WTC11 (cell line): ENCODE results near the gene WNT10A.

Experiments
- FOXP1 ChIP-seq: sonication (generic); formaldehyde crosslinking; IDR thresholded peaks from 2 replicates; pipeline ENCODE4 v1.8.0; 2022; ENCODE audit warnings: missing genetic modification reagents, mild to moderate bottlenecking, moderate library complexity, borderline replicate concordance
- JUN ChIP-seq: sonication (generic); formaldehyde crosslinking; IDR thresholded peaks from 2 replicates; pipeline ENCODE4 v1.8.0; 2023; ENCODE audit warnings: mild to moderate bottlenecking, missing genetic modification reagents
- NFYB ChIP-seq: sonication (generic); formaldehyde crosslinking; conservative IDR thresholded peaks from 2 replicates; pipeline ENCODE4 v1.8.0; 2022; ENCODE audit warnings: low read depth, missing genetic modification reagents
- NR3C1 ChIP-seq: sonication (generic); formaldehyde crosslinking; conservative IDR thresholded peaks from 2 replicates; pipeline ENCODE4 v1.8.1; 2023; ENCODE audit warnings: low read depth, mild to moderate bottlenecking, missing genetic modification reagents
- OVOL2 ChIP-seq: fragments of 250-450 bp; sonication (Bioruptor Pico); IDR thresholded peaks from 2 replicates; pipeline ENCODE4 v1.9.0; 2021; ENCODE audit warnings: mild to moderate bottlenecking, borderline replicate concordance
- ZNF138 ChIP-seq: sonication (generic); formaldehyde crosslinking; conservative IDR thresholded peaks from 2 replicates; pipeline ENCODE4 v1.8.1; 2022; ENCODE audit warnings: mild to moderate bottlenecking, moderate library complexity, missing genetic modification reagents
- TF ChIP-seq, protein P1 (sequence below): fragments of 200-600 bp; IDR thresholded peaks from 2 replicates; pipeline ENCODE4 v1.8.0; 2022; ENCODE audit warnings: antibody characterized with exemption
- TF ChIP-seq, protein P2 (sequence below): sonication (generic); formaldehyde crosslinking; IDR thresholded peaks from 2 replicates; pipeline ENCODE4 v1.8.1; 2022; ENCODE audit warnings: mild to moderate bottlenecking, missing genetic modification reagents, moderate library complexity, borderline replicate concordance

DNA sequence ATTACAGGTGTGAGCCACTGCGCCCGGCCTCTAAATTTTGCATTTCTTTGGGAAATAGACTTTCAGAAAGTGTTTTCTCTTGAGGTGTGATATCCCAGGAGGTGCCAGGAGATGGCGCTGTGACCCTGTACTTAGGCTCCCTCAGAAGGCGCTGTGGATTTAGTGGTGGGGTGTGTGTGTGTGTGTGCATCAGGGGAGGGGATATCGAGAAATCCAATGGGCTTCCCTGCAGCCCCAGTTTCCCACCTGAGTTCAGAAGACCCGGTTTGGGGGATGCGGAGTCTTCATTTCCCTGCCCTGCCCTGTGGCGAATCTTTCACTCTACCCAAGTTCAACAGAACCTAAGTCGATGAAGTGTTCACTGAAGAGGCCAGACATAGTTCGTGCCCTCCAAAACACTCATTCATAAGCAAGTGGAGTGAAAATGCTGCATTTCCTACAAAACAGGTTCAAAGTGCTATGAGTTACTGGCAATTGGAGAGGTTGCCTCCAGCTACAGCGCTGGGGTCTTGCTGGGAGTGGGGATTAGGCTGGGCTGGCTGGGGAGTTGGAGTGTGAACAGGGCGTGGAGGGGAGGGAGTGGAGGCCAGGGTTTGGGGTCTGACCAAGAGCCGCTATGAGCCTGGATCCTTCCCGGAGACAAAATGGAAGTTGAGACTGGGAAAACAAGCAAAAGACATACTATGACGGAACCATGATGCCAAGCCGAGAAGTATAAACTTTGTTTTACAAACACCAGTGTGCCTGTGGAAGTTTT is 27.6 kb upstream of the WNT10A start:
- TF ChIP-seq, protein P1, sequence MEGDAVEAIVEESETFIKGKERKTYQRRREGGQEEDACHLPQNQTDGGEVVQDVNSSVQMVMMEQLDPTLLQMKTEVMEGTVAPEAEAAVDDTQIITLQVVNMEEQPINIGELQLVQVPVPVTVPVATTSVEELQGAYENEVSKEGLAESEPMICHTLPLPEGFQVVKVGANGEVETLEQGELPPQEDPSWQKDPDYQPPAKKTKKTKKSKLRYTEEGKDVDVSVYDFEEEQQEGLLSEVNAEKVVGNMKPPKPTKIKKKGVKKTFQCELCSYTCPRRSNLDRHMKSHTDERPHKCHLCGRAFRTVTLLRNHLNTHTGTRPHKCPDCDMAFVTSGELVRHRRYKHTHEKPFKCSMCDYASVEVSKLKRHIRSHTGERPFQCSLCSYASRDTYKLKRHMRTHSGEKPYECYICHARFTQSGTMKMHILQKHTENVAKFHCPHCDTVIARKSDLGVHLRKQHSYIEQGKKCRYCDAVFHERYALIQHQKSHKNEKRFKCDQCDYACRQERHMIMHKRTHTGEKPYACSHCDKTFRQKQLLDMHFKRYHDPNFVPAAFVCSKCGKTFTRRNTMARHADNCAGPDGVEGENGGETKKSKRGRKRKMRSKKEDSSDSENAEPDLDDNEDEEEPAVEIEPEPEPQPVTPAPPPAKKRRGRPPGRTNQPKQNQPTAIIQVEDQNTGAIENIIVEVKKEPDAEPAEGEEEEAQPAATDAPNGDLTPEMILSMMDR: peak; percentile 87
- TF ChIP-seq ZNF138 (CRISPR knock-in tag) (no peak), FOXP1 (CRISPR knock-in tag) (no peak), JUN (CRISPR knock-in tag) (no peak), NFYB (CRISPR knock-in tag) (no peak), NR3C1 (CRISPR knock-in tag) (no peak), OVOL2 (CRISPR knock-in tag) (no peak)
- TF ChIP-seq, protein P2, sequence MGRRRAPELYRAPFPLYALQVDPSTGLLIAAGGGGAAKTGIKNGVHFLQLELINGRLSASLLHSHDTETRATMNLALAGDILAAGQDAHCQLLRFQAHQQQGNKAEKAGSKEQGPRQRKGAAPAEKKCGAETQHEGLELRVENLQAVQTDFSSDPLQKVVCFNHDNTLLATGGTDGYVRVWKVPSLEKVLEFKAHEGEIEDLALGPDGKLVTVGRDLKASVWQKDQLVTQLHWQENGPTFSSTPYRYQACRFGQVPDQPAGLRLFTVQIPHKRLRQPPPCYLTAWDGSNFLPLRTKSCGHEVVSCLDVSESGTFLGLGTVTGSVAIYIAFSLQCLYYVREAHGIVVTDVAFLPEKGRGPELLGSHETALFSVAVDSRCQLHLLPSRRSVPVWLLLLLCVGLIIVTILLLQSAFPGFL (CRISPR knock-in tag): no peak
